Mammary microvascular endothelial cell (primary cell): ENCODE data around the gene AHSG. TPM values are rescaled to one million over a fixed set of nuclear protein-coding genes. Genes with fewer than 3 reads are reported as not detected.

Experiments
- total RNA-seq: library from RNA; depleted of rRNA; stranded (reverse); fragments of >200 nt; gene quantifications from 2 replicates; pipeline ENCODE4 v1.2.3, GENCODE V29; 2015

Gene AHSG, protein sequence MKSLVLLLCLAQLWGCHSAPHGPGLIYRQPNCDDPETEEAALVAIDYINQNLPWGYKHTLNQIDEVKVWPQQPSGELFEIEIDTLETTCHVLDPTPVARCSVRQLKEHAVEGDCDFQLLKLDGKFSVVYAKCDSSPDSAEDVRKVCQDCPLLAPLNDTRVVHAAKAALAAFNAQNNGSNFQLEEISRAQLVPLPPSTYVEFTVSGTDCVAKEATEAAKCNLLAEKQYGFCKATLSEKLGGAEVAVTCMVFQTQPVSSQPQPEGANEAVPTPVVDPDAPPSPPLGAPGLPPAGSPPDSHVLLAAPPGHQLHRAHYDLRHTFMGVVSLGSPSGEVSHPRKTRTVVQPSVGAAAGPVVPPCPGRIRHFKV
- total RNA-seq = not detected in 2 replicates

DNA sequence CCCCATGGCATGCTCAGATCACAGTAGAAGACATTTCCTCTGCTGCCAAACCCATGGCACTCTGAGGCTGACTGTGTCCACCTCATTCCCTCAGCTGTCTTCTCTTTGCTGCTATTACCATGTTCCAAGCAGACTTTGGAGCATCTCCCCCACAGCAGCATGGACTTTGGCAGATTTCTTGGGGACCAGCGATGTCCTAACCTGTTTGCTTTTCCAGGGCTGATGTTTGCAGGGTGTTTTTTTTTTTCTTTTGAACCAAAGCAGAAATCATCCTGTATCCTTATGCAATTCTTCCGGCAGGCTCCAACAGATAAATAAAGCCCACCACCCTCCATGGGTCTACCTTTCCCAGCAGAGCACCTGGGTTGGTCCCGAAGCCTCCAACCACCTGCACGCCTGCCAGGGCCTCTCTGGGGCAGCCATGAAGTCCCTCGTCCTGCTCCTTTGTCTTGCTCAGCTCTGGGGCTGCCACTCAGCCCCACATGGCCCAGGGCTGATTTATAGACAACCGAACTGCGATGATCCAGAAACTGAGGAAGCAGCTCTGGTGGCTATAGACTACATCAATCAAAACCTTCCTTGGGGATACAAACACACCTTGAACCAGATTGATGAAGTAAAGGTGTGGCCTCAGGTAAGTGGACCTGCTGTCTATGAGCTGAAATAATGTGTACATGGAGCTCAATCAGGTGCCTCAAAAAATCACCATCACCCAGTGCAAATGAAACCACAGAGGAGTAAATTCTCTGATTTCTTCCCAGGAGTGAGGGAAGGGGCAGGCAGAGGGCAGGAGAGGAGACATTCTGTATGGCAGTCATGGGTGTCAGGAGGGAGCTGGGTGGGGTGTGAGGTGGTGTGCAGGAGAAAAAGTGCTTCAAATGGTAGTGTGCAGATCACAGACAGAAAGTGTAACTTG, at the start of gene AHSG:
TSS of gene AHSG (plus strand) at position 340 of the 916 bp plus-strand sequence. CDS start at position 422, 82 bp downstream.

DNA sequence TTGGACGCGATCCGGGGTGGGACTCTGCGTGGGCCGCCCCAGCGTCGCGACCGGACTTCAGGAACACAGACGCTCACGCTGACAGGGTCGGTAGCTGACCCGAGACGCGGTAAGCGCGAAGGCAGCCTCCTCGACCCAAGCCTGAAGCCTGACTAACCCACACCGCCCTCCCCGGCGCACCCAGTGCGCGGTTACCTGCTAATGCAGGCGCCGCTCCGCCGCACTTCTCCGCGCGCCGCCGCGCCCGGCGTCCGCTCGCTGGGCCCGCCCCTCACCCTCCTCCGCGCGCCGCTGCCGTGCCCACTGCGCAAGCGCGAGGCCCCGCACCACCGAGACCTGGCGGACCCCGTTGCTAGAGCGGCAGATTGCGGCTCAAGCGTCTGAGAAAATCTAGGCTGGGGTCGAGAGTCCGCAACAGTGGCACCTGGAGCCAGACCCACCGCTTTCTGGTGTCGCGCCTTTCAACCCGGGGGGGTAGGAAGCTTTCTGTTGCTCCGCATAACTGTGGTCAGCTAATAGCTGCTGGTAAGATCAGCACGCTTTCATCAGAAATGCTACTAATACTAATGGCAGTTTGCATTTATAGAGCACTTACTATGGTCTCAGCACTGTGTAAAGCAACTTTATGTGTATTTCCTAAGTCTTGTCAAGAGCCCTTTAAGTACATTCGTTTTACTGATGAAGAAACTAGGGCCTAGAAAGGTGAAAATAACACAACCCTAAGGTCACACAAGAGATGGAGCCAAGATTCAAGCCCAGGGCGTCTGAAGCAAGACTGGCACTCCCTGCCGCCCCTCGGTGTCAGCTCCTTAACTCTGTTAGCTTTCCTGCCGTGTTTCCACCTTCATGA, 45.6 kb upstream of the AHSG start, which contains the start of gene TBCCD1:
TSS of gene TBCCD1 (minus strand) at position 268 of the 850 bp plus-strand sequence. CDS start 3,010 bp downstream, outside the sequence.

DNA sequence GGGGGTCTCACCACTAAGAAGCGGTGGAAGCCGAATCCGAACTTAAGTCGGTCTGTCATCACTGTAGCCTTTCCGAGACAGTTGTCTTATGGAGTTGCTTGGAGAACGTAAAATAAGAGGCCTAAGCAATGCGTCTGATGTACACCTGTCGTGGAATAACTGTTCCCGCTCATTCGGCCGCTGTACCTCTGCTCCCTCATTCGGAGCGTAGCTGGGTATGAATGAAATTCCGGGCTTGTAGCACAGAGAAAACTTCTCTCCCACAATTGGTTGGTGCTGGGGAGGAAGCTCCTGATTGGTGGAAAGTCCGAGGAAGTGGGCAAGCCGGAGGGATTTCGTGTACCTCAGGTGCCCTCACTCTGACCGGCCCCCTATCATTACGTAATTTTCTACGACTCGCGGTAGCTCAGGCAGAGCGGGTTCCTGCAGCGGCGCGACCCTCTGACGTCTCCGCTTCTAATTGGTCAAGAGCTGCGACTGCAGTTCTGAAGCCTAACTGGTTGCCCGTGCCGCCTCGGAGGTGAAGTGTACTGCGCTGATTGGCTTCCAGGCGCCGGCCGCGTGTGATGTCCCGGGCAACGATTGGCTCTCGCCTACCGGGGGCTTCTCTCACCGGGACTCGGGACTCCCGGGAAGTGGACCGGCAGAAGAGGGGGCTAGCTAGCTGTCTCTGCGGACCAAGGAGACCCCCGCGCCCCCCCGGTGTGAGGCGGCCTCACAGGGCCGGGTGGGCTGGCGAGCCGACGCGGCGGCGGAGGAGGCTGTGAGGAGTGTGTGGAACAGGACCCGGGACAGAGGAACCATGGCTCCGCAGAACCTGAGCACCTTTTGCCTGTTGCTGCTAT, 42.5 kb upstream of the AHSG start, which contains the start of gene DNAJB11:
TSS of gene DNAJB11 (plus strand) at position 625 of the 845 bp plus-strand sequence. CDS start at position 803, 178 bp downstream.

DNA sequence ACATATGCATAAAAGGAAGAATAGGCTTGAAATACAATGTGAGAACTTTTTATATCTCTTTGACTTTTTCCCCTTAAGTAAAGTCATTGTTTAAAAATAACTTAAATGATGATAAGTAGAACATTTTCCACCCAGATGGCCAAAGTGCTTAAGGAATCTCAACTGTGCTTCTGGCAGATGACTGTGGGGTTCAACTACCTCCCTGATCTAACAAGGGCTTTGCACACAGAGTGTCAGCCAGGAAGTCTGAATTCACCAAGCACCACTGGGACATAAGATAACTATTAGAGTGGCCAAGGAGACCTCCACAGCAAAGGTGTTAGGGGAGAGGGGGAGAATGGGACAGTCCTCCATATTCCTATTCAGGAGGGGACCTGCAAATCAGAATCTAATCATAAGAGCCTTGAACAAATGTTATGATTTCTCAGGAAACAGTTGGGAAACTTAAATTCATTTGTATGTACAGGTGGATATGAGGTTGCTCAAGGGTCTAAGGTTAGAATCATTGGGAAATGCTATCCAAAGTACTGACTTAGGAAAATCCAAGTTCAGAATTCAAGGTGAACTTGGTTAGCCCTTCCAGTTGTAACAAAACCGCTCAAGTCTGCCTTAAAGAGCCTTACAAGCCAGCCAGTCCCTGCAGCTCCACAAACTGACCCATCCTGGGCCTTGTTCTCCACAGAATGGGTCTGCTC, 27.1 kb downstream of the AHSG start, which contains the start of gene FETUB:
TSS of gene FETUB (plus strand) at position 622 of the 695 bp plus-strand sequence. CDS start at position 684, 62 bp downstream.

DNA sequence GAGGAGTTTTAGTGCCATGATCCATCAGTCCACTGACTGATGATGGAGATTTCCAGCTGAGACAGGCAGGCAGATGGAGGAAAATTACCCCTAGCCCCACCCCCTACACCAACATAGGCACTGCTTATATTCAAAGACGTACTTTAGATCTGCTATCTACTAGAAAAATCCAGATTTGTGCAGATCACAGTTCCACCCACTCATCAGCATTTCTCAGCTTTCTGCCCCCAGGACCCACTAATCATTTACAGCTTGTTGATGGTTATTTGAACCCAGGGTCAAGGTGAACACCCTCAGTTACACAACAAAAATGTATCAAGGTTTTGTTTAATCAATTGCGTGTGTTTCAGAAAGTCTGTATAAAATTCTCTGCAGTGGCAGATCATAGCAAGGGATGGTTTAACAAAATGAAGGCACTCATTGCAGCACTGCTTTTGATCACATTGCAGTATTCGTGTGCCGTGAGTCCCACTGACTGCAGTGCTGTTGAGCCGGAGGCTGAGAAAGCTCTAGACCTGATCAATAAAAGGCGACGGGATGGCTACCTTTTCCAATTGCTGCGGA, 52.8 kb downstream of the AHSG start, which contains the start of gene HRG:
TSS of gene HRG (plus strand) at position 390 of the 564 bp plus-strand sequence. CDS start at position 408, 18 bp downstream.

Other genes starting within 250 kb of the AHSG start
- gene CRYGS, start 68.7 kb upstream of the AHSG start, total RNA-seq = 0.13 and 0.69 TPM in 2 replicates
- gene TBCCD1, start 45.7 kb upstream of the AHSG start, total RNA-seq = 14.5 and 16.3 TPM in 2 replicates
- gene DNAJB11, start 42.3 kb upstream of the AHSG start, total RNA-seq = 65.5 and 69.5 TPM in 2 replicates
- not detected in 2 replicates for gene FETUB, start 27.3 kb downstream of the AHSG start, total RNA-seq
- not detected in 2 replicates for gene HRG, start 53.0 kb downstream of the AHSG start, total RNA-seq
- not detected in 2 replicates for gene KNG1, start 104.3 kb downstream of the AHSG start, total RNA-seq
- 148 and 150 TPM in 2 replicates for gene EIF4A2, start 170.5 kb downstream of the AHSG start, total RNA-seq
- gene RFC4, start 193.4 kb downstream of the AHSG start, total RNA-seq = 25.7 and 39.4 TPM in 2 replicates
- not detected in 2 replicates for gene ADIPOQ, start 229.7 kb downstream of the AHSG start, total RNA-seq